HepG2 (cell line): ENCODE measurements around the gene OR5B2. TPM values are rescaled to one million over a fixed set of nuclear protein-coding genes. Genes with fewer than 3 reads are reported as not detected.

Source experiments
- ATAC-seq: fragments of 200-7000 bp; cut with Tn5 transposase; 3 replicates; pipeline ENCODE4 v1.9.1; 2020; ENCODE audit warnings: mild to moderate bottlenecking, moderate library complexity
- Bru-seq: library from RNA; stranded (reverse); fragments of 400-500 nt; gene quantifications from one replicate; lab custom pipeline; 2021; lab: Mats Ljungman, UMichigan
- BruChase-seq, 2 experiments: library from RNA; stranded (reverse); fragments of 400-500 nt; gene quantifications; one replicate each; lab custom pipeline; 2021; lab: Mats Ljungman, UMichigan
- BruUV-seq: library from RNA; stranded (reverse); fragments of 400-500 nt; replicated peaks from 2 replicates; lab custom pipeline; 2021; lab: Mats Ljungman, UMichigan
- CTCF ChIA-PET: fragments of 300-600 bp; formaldehyde crosslinking; extraction: SDS; loops from one replicate; lab custom pipeline; 2021; ENCODE audit warnings: low total read pairs, inconsistent platforms, low intra/inter-chr PET ratio; lab: Yijun Ruan, JAX
- POLR2A ChIA-PET: fragments of 350-600 bp; sonication (Branson Sonifier 250); formaldehyde crosslinking; loops from one replicate; lab custom pipeline; 2020; ENCODE audit warnings: antibody characterized with exemption, inconsistent platforms; lab: Yijun Ruan, JAX
- DNase-seq: peaks from one replicate; pipeline ENCODE4 v3.0.0-alpha.2; 2015; ENCODE audit warnings: low spot score
- FAIRE-seq: peaks from 3 replicates; lab custom pipeline; 2011; peaks lifted over from hg19 to GRCh38; lab: Jason Lieb, UNC
- H2AFZ ChIP-seq: one replicate; pipeline ENCODE4 v1.6.1; 2011; ENCODE audit warnings: low read length, inconsistent platforms
- H3K27ac ChIP-seq: fragments of 300-600 bp; 3 replicates; pipeline ENCODE4 v1.8.0; 2011; ENCODE audit warnings: mixed run types, mild to moderate bottlenecking, mixed read lengths, low read length, inconsistent platforms; ENCODE audit not compliant: insufficient read depth; ENCODE audit errors: extremely low read length
- H3K27me3 ChIP-seq, 2 experiments: fragments of 200-600 bp in 1 of 2; 2 replicates in 1 of 2; 3 replicates in 1 of 2; pipeline versions ENCODE4 v1.6.0 to v1.8.0; 2011; ENCODE audit warnings: low read length in 2 of 2, mild to moderate bottlenecking in 2 of 2, moderate library complexity in 2 of 2, inconsistent platforms in 1 of 2; ENCODE audit not compliant: insufficient read depth in 2 of 2, control insufficient read depth in 1 of 2
- H3K36me3 ChIP-seq, 2 experiments: fragments of 200-600 bp in 1 of 2; replicated peaks in 1 of 2; 2 replicates in 1 of 2; 3 replicates in 1 of 2; pipeline versions ENCODE4 v1.5.1 to v1.8.0; 2011; ENCODE audit warnings: low read length in 2 of 2, inconsistent platforms in 1 of 2; ENCODE audit not compliant: insufficient read depth in 2 of 2, control insufficient read depth in 1 of 2
- H3K4me1 ChIP-seq: 2 replicates; pipeline ENCODE4 v1.5.1; 2012; ENCODE audit warnings: low read length, inconsistent platforms; ENCODE audit not compliant: insufficient read depth
- H3K4me2 ChIP-seq: 2 replicates; pipeline ENCODE4 v1.6.0; 2011; ENCODE audit warnings: low read depth, low read length, inconsistent platforms
- H3K4me3 ChIP-seq, 3 experiments: fragments of 200-600 bp in 1 of 3; sonication (generic), shearing (Covaris generic) in 1 of 3; replicated peaks in 1 of 3; 2 replicates each; pipeline ENCODE4 v1.5.1; 2011 to 2016; ENCODE audit warnings: low read length in 3 of 3, inconsistent platforms in 2 of 3, low read depth in 2 of 3, mild to moderate bottlenecking in 2 of 3, control low read depth in 1 of 3, mixed read lengths in 1 of 3; ENCODE audit not compliant: insufficient read depth in 1 of 3
- H3K79me2 ChIP-seq: one replicate; pipeline ENCODE4 v1.6.1; 2011; ENCODE audit warnings: low read length, inconsistent platforms; ENCODE audit not compliant: insufficient read depth
- H3K9ac ChIP-seq: 2 replicates; pipeline ENCODE4 v1.6.0; 2011; ENCODE audit warnings: mild to moderate bottlenecking, low read depth, low read length, inconsistent platforms; ENCODE audit not compliant: insufficient read depth
- H3K9me3 ChIP-seq: 2 replicates; pipeline ENCODE4 v1.5.1; 2012; ENCODE audit warnings: mild to moderate bottlenecking, low read length
- H4K20me1 ChIP-seq: 2 replicates; pipeline ENCODE4 v1.6.0; 2011; ENCODE audit warnings: inconsistent platforms, mild to moderate bottlenecking, low read length, moderate library complexity; ENCODE audit not compliant: insufficient read depth
- JARID2 ChIP-seq: sonication (generic); formaldehyde crosslinking; IDR thresholded peaks from 2 replicates; pipeline ENCODE4 v1.8.1; 2023; ENCODE audit warnings: missing genetic modification reagents, inconsistent platforms; ENCODE audit not compliant: insufficient replicate concordance
- NR2C2 ChIP-seq: sonication (generic); formaldehyde crosslinking; IDR thresholded peaks from 2 replicates; pipeline ENCODE4 v1.4.0; 2020; ENCODE audit warnings: missing genetic modification reagents, mild to moderate bottlenecking, moderate library complexity, borderline replicate concordance
- PRDM4 ChIP-seq: sonication (generic); formaldehyde crosslinking; IDR thresholded peaks from 2 replicates; pipeline ENCODE4 v1.9.0; 2021; ENCODE audit warnings: missing genetic modification reagents, borderline replicate concordance
- TARDBP ChIP-seq: sonication (generic); formaldehyde crosslinking; IDR thresholded peaks from 2 replicates; pipeline ENCODE4 v1.8.0; 2022; ENCODE audit warnings: mild to moderate bottlenecking, missing genetic modification reagents
- TFDP2 ChIP-seq: sonication (generic); formaldehyde crosslinking; IDR thresholded peaks from 2 replicates; pipeline ENCODE4 v1.4.0; 2020; ENCODE audit warnings: missing genetic modification reagents
- ZNF207 ChIP-seq: fragments of 450-650 bp; IDR thresholded peaks from 2 replicates; pipeline ENCODE4 v1.6.1; 2016; ENCODE audit warnings: antibody characterized with exemption, borderline replicate concordance
- ZNF775 ChIP-seq: sonication (generic); formaldehyde crosslinking; IDR thresholded peaks from 2 replicates; pipeline ENCODE4 v1.4.0; 2020; ENCODE audit warnings: missing genetic modification reagents, mild to moderate bottlenecking, moderate library complexity, borderline replicate concordance
- ZNF839 ChIP-seq: sonication (generic); formaldehyde crosslinking; IDR thresholded peaks from 2 replicates; pipeline ENCODE4 v1.4.0; 2020; ENCODE audit warnings: missing genetic modification reagents, mild to moderate bottlenecking, borderline replicate concordance
- WGBS: methylation state at CpG from one replicate; pipeline ENCODE4 v1.1.6; 2017; ENCODE audit warnings: low lambda C conversion rate; 5-methylcytosine and 5-hydroxymethylcytosine counted together
- in situ Hi-C: cut with HindIII; loops from 2 replicates; pipeline ENCODE4 v1.10.0; 2017; ENCODE audit warnings: low pct_unique_long_range_greater_than_20kb; ENCODE audit not compliant: extremely low pct_ligation_motif_present
- intact Hi-C: fragments of 100-400 bp; cut with micrococcal nuclease; formaldehyde crosslinking; loops from one replicate; pipeline ENCODE4 v1.10.0; 2022; ENCODE audit not compliant: unreplicated experiment
- long read RNA-seq, 2 experiments: library from RNA in 1 of 2; library from polyadenylated mRNA in 1 of 2; stranded (forward) in 1 of 2; unstranded in 1 of 2; transcript quantifications; one replicate each; pipeline ENCODE4 v2.0.0, GENCODE V29; 2019 to 2022
- polyA minus RNA-seq, 3 experiments: library from RNA; depleted of rRNA, polyadenylated mRNA; stranded (reverse); fragments of >200 nt; gene quantifications; 2 replicates each; pipeline ENCODE4 v1.2.3, GENCODE V29; 2011; ENCODE audit warnings: low replicate concordance in 1 of 3
- polyA plus RNA-seq, 8 experiments: library from polyadenylated mRNA; depleted of rRNA in 3 of 8; stranded (reverse) in 7 of 8; unstranded in 1 of 8; fragments of >200 nt; fragmentation: Illumina TruSeq in 4 of 8; extraction: Trizol in 4 of 8; gene quantifications; 2 replicates each; pipeline versions ENCODE4 v1.2.1 to v1.2.3, GENCODE V29; 2011 to 2016; ENCODE audit warnings: low read depth in 4 of 8, missing spikeins in 1 of 8, mixed read lengths in 1 of 8; ENCODE audit not compliant: insufficient read depth in 1 of 8
- total RNA-seq, 5 experiments: library from RNA; depleted of rRNA; stranded (reverse); fragments of >200 nt; fragmentation: Illumina TruSeq; extraction: Trizol; gene quantifications; 2 replicates each; pipeline ENCODE4 v1.2.3, GENCODE V29; 2016; ENCODE audit warnings: low read depth in 1 of 5

OR5B2 gene
- total RNA-seq (2016; rRNA removed; fragmentation: Illumina TruSeq; extraction: Trizol) (not detected in 2 replicates), polyA plus RNA-seq (2011; rRNA removed) (not detected in 2 replicates), polyA minus RNA-seq (2011; rRNA and poly(A)+ RNA removed; ENCODE audit: low replicate concordance) (not detected in 2 replicates), Bru-seq, nascent RNA (not detected), BruChase-seq, experiment 1, labeled RNA remaining after a 6-hour chase (not detected), BruChase-seq, experiment 2, labeled RNA remaining after a 2-hour chase (percentile 17 among the genes with signal in this experiment)
- not detected in 2 replicates for total RNA-seq (2016; cell fraction: cytosol; rRNA removed; fragmentation: Illumina TruSeq; extraction: Trizol; ENCODE audit: low read depth)
- total RNA-seq (2016; cell fraction: insoluble cytoplasmic fraction; rRNA removed; fragmentation: Illumina TruSeq; extraction: Trizol) = not detected in 2 replicates
- total RNA-seq (2016; cell fraction: membrane; rRNA removed; fragmentation: Illumina TruSeq; extraction: Trizol) = not detected in 2 replicates
- total RNA-seq (2016; cell fraction: nucleus; rRNA removed; fragmentation: Illumina TruSeq; extraction: Trizol) = not detected in 2 replicates
- not detected in 2 replicates for polyA plus RNA-seq (2011; cell fraction: cytosol; rRNA removed)
- polyA plus RNA-seq (2011; cell fraction: nucleus; rRNA removed) = not detected in 2 replicates
- polyA plus RNA-seq (2012) = not detected in 2 replicates
- polyA plus RNA-seq (2016; cell fraction: cytosol; fragmentation: Illumina TruSeq; extraction: Trizol; ENCODE audit: low read depth) = not detected in 2 replicates
- not detected in 2 replicates for polyA plus RNA-seq (2016; cell fraction: insoluble cytoplasmic fraction; fragmentation: Illumina TruSeq; extraction: Trizol; ENCODE audit: low read depth)
- polyA plus RNA-seq (2016; cell fraction: membrane; fragmentation: Illumina TruSeq; extraction: Trizol; ENCODE audit: low read depth) = not detected in 2 replicates
- polyA plus RNA-seq (2016; cell fraction: nucleus; fragmentation: Illumina TruSeq; extraction: Trizol; ENCODE audit: insufficient read depth, low read depth) = not detected in 2 replicates
- not detected in 2 replicates for polyA minus RNA-seq (2011; cell fraction: cytosol; rRNA and poly(A)+ RNA removed)
- not detected in 2 replicates for polyA minus RNA-seq (2011; cell fraction: nucleus; rRNA and poly(A)+ RNA removed)
- long read RNA-seq, experiment 1 = 0 reads
- long read RNA-seq, experiment 2 = 0 reads

- in situ Hi-C loops = no loop called here
- BruUV-seq = no TSS peak
- no peaks in the 10 kb centered on the region; a peak in 1 of 5 replicates for H3K27me3 ChIP-seq
- 0% methylated on average over 1 of the region's 3 CpGs for WGBS
- FAIRE-seq (no peak), ATAC-seq (no peak), DNase-seq (no peak)
- H3K79me2 ChIP-seq = no peaks in the 10 kb centered on the region
- H3K4me3 ChIP-seq = no peak within 1 kb of the TSS
- H3K27ac ChIP-seq = no peak within 1 kb of the TSS
- no peak within 1 kb of the TSS for H3K4me2 ChIP-seq
- no peaks in the 10 kb centered on the region for H4K20me1 ChIP-seq
- H3K36me3 ChIP-seq = no peaks in the 10 kb centered on the region
- no peak for TF ChIP-seq NR2C2 (CRISPR knock-in tag)
- TF ChIP-seq JARID2 (CRISPR knock-in tag) = no peak
- TF ChIP-seq ZNF207 = no peak
- TF ChIP-seq TARDBP (CRISPR knock-in tag) = no peak
- no peak for TF ChIP-seq ZNF775
- no peak for TF ChIP-seq ZNF839 (CRISPR knock-in tag)
- no peak for TF ChIP-seq PRDM4 (CRISPR knock-in tag)
- TF ChIP-seq TFDP2 (CRISPR knock-in tag) = no peak
- CTCF ChIA-PET = no interaction called here
- H3K9me3 ChIP-seq = no peaks in the 10 kb centered on the region
- POLR2A ChIA-PET = no interaction called here
- no peak within 1 kb of the TSS for H3K9ac ChIP-seq
- H3K4me1 ChIP-seq = no peaks in the 10 kb centered on the region
- no peak within 1 kb of the TSS for H2AFZ ChIP-seq
- intact Hi-C loops = no loop called here
Observed at GRCh38 chr11:58428021-58428420, at the start of gene OR5B2. TSS of gene OR5B2 (minus strand) at chr11:58428121. CDS start at chr11:58423261, 4,860 bp downstream.
